ENCODE results near the gene CYP19A1. TPM values are rescaled to one million over a fixed set of nuclear protein-coding genes. Genes with fewer than 3 reads are reported as not detected.

Gene CYP19A1
- total and polyA plus RNA-seq, 5 experiments from 2014 or later = not detected

- POLR2A ChIA-PET = no interaction called here
- Mint-ChIP-seq H3K4me1 (no peaks in the 10 kb centered on the region), H3K36me3 (no peaks in the 10 kb centered on the region), H3K4me3 (no peak overlapping the region), H3K27ac (no peak overlapping the region), H3K9me3 (peaks cover 0 to 2% (median 0%) of the 10 kb centered on the region in 9 donors), H3K27me3 (peaks cover 0 to 26% (median 16%) of the 10 kb centered on the region in 5 donors)
- DNase-seq = no peak
- no peak for ATAC-seq
Measured at GRCh38 chr15:51350723-51351122, 12.3 kb upstream of the CYP19A1 start.

- peaks cover 0 to 2% (median 0%) of the 10 kb centered on the region in 9 donors for H3K9me3 Mint-ChIP-seq
- peaks cover 0 to 17% (median 16%) of the 10 kb centered on the region in 5 donors for H3K27me3 Mint-ChIP-seq
- no peaks in the 10 kb centered on the region for H3K4me1 Mint-ChIP-seq
- POLR2A ChIA-PET = no interaction called here
- H3K27ac Mint-ChIP-seq = no peak overlapping the region
- ATAC-seq (no peak), DNase-seq (no peak)
- no peak overlapping the region for H3K4me3 Mint-ChIP-seq
- H3K36me3 Mint-ChIP-seq = no peaks in the 10 kb centered on the region
Measured at GRCh38 chr15:51349156-51349844, 10.9 kb upstream of the CYP19A1 start.

GRCh38 chr15:51348688-51349087 lies 10.3 kb upstream of the CYP19A1 start:
- ATAC-seq (no peak), DNase-seq (no peak)
- no peak overlapping the region for H3K27ac Mint-ChIP-seq
- H3K36me3 Mint-ChIP-seq = no peaks in the 10 kb centered on the region
- H3K4me1 Mint-ChIP-seq = no peaks in the 10 kb centered on the region
- POLR2A ChIA-PET = no interaction called here
- no peak overlapping the region for H3K4me3 Mint-ChIP-seq
- H3K27me3 Mint-ChIP-seq = peaks cover 0 to 16% (median 13%) of the 10 kb centered on the region in 5 donors
- H3K9me3 Mint-ChIP-seq = peaks cover 0 to 2% (median 0%) of the 10 kb centered on the region in 9 donors

GRCh38 chr15:51346136-51346535 lies 7.7 kb upstream of the CYP19A1 start:
- POLR2A ChIA-PET = no interaction called here
- ATAC-seq (no peak), DNase-seq (no peak)
- H3K4me1 Mint-ChIP-seq = no peaks in the 10 kb centered on the region
- H3K36me3 Mint-ChIP-seq = no peaks in the 10 kb centered on the region
- H3K27ac Mint-ChIP-seq = no peak overlapping the region
- no peak overlapping the region for H3K4me3 Mint-ChIP-seq
- H3K9me3 Mint-ChIP-seq = peaks cover 0 to 2% (median 0%) of the 10 kb centered on the region in 9 donors
- peaks cover 3 to 13% (median 6%) of the 10 kb centered on the region in 5 donors for H3K27me3 Mint-ChIP-seq

GRCh38 chr15:51343466-51343865 lies 5.1 kb upstream of the CYP19A1 start:
- H3K4me3 Mint-ChIP-seq = peak overlapping the region in 1 of 10 donors; percentile 8
- no peak overlapping the region for H3K27ac Mint-ChIP-seq
- POLR2A ChIA-PET = no interaction called here
- ATAC-seq (no peak), DNase-seq (no peak)
- peaks cover 6 to 24% (median 12%) of the 10 kb centered on the region in 5 donors for H3K27me3 Mint-ChIP-seq
- H3K4me1 Mint-ChIP-seq = no peaks in the 10 kb centered on the region
- no peaks in the 10 kb centered on the region for H3K36me3 Mint-ChIP-seq
- H3K9me3 Mint-ChIP-seq = peaks cover 0 to 5% (median 0%) of the 10 kb centered on the region in 9 donors

- Mint-ChIP-seq H3K27me3 (peaks cover 6 to 24% (median 14%) of the 10 kb centered on the region in 5 donors), H3K27ac (no peak overlapping the region), H3K4me3 (no peak overlapping the region), H3K36me3 (no peaks in the 10 kb centered on the region), H3K4me1 (no peaks in the 10 kb centered on the region), H3K9me3 (peaks cover 0 to 5% (median 0%) of the 10 kb centered on the region in 9 donors)
- ATAC-seq = no peak
- POLR2A ChIA-PET = no interaction called here
- no peak for DNase-seq
Measured at GRCh38 chr15:51342227-51342999, 4.0 kb upstream of the CYP19A1 start.

- Mint-ChIP-seq H3K4me3 (no peak within 1 kb of the TSS), H3K36me3 (no peaks in the 10 kb centered on the region), H3K27me3 (peaks cover 6 to 24% (median 15%) of the 10 kb centered on the region in 5 donors), H3K4me1 (no peaks in the 10 kb centered on the region), H3K27ac (no peak within 1 kb of the TSS), H3K9me3 (peaks cover 0 to 5% (median 0%) of the 10 kb centered on the region in 9 donors)
- ATAC-seq (no peak), DNase-seq (no peak)
- POLR2A ChIA-PET = no interaction called here
Measured at GRCh38 chr15:51341366-51342226, 3.2 kb upstream of the CYP19A1 start, which contains the start of gene GLDN. GLDN (plus strand) TSS chr15:51341655; CDS start chr15:51341685, 30 bp downstream.

- Mint-ChIP-seq H3K4me3 (peak overlapping the region in 1 of 10 donors; percentile 12), H3K27me3 (peaks cover 0 to 23% (median 10%) of the 10 kb centered on the region in 5 donors), H3K4me1 (peaks cover 0 to 18% (median 0%) of the 10 kb centered on the region in 4 donors), H3K36me3 (no peaks in the 10 kb centered on the region), H3K9me3 (peaks cover 0 to 5% (median 0%) of the 10 kb centered on the region in 9 donors), H3K27ac (peak overlapping the region in 2 of 10 donors; percentile 6 to 22)
- no peak for ATAC-seq
- POLR2A ChIA-PET = no interaction called here
- DNase-seq = no peak
Measured at GRCh38 chr15:51335538-51336410, 2.6 kb downstream of the CYP19A1 start.

GRCh38 chr15:51335087-51335486 lies 3.3 kb downstream of the CYP19A1 start:
- H3K4me3 Mint-ChIP-seq = peak overlapping the region in 1 of 10 donors; percentile 12
- peak overlapping the region in 1 of 10 donors; percentile 6 for H3K27ac Mint-ChIP-seq
- ATAC-seq = no peak
- no peaks in the 10 kb centered on the region for H3K36me3 Mint-ChIP-seq
- peaks cover 0 to 16% (median 9%) of the 10 kb centered on the region in 5 donors for H3K27me3 Mint-ChIP-seq
- peaks cover 0 to 5% (median 0%) of the 10 kb centered on the region in 9 donors for H3K9me3 Mint-ChIP-seq
- POLR2A ChIA-PET = no interaction called here
- no peak for DNase-seq
- H3K4me1 Mint-ChIP-seq = peaks cover 0 to 18% (median 0%) of the 10 kb centered on the region in 4 donors

GRCh38 chr15:51334011-51334451 lies 4.4 kb downstream of the CYP19A1 start:
- Mint-ChIP-seq H3K4me3 (no peak overlapping the region), H3K36me3 (no peaks in the 10 kb centered on the region), H3K9me3 (peaks cover 0 to under 1% (median 0%) of the 10 kb centered on the region in 9 donors), H3K27ac (no peak overlapping the region), H3K27me3 (peaks cover 0 to 11% (median 5%) of the 10 kb centered on the region in 5 donors), H3K4me1 (peaks cover 0 to 18% (median 0%) of the 10 kb centered on the region in 4 donors)
- DNase-seq (no peak), ATAC-seq (no peak)
- POLR2A ChIA-PET = no interaction called here

GRCh38 chr15:51333571-51333970 lies 4.8 kb downstream of the CYP19A1 start:
- Mint-ChIP-seq H3K27ac (no peak overlapping the region), H3K4me1 (peaks cover 0 to 18% (median 0%) of the 10 kb centered on the region in 4 donors), H3K36me3 (no peaks in the 10 kb centered on the region), H3K27me3 (peaks cover 0 to 11% (median under 1%) of the 10 kb centered on the region in 5 donors), H3K9me3 (no peaks in the 10 kb centered on the region), H3K4me3 (no peak overlapping the region)
- no peak for DNase-seq
- POLR2A ChIA-PET = no interaction called here
- ATAC-seq = no peak
